ENCODE measurements around the gene RUFY1.

RUFY1 gene

GRCh38 chr5:179559284-179560252, 9.2 kb downstream of the RUFY1 start:
- H3K27ac Mint-ChIP-seq = peak overlapping the region; percentile 81
- peaks cover 29% of the 10 kb centered on the region for H3K4me1 Mint-ChIP-seq (ENCODE audit: low read depth)
- H3K27me3 Mint-ChIP-seq = no peaks in the 10 kb centered on the region
- peak overlapping the region; percentile 78 for H3K4me3 Mint-ChIP-seq
- peak; percentile 83 for DNase-seq
- H3K36me3 Mint-ChIP-seq (ENCODE audit: low read depth) = peaks cover 70% of the 10 kb centered on the region
- H3K9me3 Mint-ChIP-seq = no peaks in the 10 kb centered on the region

DNA sequence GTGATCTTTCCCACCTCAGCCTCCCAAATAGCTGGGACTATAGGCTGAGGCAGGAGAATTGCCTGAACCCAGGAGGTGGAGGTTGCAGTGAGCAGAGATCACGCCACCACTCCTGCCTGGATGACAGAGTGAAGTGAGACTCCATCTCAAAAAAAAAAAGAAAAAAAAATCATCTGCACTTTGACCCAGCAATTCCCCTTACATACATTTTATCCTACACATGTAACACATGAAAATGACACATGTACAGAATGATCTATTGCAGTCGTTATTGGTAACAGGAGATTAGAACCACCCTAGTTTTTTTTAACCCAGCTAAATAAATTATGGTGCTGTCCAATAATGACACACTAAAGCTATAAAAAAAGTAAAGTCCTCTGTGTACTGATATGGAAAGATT, 14.2 kb downstream of the RUFY1 start:
- no peak overlapping the region for H3K27ac Mint-ChIP-seq
- no peak overlapping the region for H3K4me3 Mint-ChIP-seq

DNA sequence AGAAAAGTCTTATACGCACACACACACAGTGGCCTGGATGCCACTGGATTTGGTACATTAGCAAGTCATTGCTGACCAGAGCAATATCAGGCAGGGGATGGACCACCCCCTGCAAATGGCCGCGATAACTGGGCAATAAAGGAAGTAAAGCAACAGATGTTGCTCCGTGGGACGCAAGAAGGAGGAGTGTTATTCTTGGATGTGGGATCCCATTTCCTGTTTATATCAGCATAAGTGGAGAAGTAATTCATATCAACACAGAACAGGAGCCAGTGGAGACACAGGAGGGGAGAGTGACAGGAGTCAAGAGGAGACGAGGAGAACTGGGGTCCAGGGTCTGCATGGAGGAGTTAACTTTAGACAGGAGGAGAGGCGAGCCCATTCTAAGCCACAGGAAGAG, 18.4 kb downstream of the RUFY1 start:
- Mint-ChIP-seq H3K27ac (peak overlapping the region; percentile 10), H3K4me3 (no peak overlapping the region), H3K9me3 (no peaks in the 10 kb centered on the region), H3K27me3 (no peaks in the 10 kb centered on the region), H3K4me1 (ENCODE audit: low read depth) (no peaks in the 10 kb centered on the region), H3K36me3 (ENCODE audit: low read depth) (peaks cover 77% of the 10 kb centered on the region)
- DNase-seq = no peak

More for the DNA sequence above, 14.2 kb downstream of the RUFY1 start:
- peaks cover 3% of the 10 kb centered on the region for H3K4me1 Mint-ChIP-seq (ENCODE audit: low read depth)
- H3K36me3 Mint-ChIP-seq (ENCODE audit: low read depth) = peaks cover 73% of the 10 kb centered on the region
- DNase-seq = no peak
- H3K9me3 Mint-ChIP-seq = no peaks in the 10 kb centered on the region
- no peaks in the 10 kb centered on the region for H3K27me3 Mint-ChIP-seq

- Mint-ChIP-seq H3K4me3 (no peak overlapping the region), H3K27me3 (no peaks in the 10 kb centered on the region), H3K9me3 (no peaks in the 10 kb centered on the region), H3K36me3 (ENCODE audit: low read depth) (peaks cover 79% of the 10 kb centered on the region), H3K4me1 (ENCODE audit: low read depth) (no peaks in the 10 kb centered on the region), H3K27ac (peak overlapping the region; percentile 60)
- DNase-seq = no peak
Measured at GRCh38 chr5:179572386-179572785, 22.0 kb downstream of the RUFY1 start.

DNA sequence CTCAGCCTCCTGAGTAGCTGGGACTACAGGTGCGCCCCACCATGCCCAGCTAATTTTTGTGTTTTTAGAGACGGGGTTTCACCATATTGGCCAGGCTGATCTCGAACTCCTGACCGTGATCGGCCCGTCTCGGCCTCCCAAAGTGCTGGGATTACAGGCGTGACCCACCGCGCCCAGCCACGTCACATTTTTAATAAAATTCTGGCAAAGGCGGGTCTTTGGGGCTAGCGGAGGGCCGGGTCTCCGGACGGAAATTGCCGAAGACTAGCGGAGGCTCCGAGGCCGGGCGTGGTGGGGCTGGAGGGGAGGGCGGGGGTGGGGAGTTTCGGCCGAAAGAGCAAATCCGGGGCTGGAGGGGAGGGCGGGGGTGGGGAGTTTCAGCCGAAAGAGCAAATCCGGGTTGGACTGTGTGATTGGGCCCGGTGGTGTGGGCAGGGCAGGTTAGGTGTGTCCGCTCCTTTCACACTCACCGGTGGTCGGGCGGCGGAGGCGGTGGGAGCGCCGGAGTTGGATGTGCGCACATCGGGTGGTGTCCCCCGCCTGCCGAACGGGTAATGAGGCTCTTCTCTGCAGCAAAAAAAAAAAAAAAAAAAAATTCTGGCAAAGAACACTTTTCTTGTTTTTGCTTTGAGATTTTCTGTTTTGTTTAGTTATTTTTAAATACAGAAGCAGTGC, 27.1 kb downstream of the RUFY1 start:
- Mint-ChIP-seq H3K27ac (no peak overlapping the region), H3K27me3 (no peaks in the 10 kb centered on the region), H3K9me3 (no peaks in the 10 kb centered on the region), H3K4me3 (no peak overlapping the region), H3K4me1 (ENCODE audit: low read depth) (no peaks in the 10 kb centered on the region), H3K36me3 (ENCODE audit: low read depth) (peaks cover 77% of the 10 kb centered on the region)
- DNase-seq = no peak

DNA sequence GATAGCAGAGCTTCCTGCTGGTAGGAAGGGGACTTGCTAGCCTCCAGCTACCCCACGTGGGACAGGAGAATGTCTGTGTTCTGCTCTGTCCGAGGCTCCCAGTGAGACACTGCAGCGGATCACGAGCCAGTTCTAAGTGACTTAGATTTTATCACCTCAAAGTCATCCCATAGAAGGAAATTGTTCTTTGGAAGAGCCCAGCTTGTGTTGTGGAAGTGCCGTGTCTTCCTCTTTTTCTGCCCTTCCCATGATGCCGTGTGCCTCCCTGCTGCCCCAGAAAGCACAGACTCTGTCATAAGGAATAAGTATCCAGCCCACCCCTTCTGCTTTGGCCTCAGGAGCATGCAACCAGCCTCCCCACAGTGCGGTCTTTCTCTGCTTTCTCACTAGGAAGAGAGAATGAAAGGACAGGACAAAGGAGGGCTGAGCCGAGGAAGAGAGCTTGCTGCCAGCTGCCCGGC, 35.6 kb downstream of the RUFY1 start:
- Mint-ChIP-seq H3K9me3 (no peaks in the 10 kb centered on the region), H3K27me3 (no peaks in the 10 kb centered on the region), H3K4me1 (ENCODE audit: low read depth) (no peaks in the 10 kb centered on the region), H3K27ac (peak overlapping the region; percentile 47), H3K4me3 (no peak overlapping the region), H3K36me3 (ENCODE audit: low read depth) (peaks cover 76% of the 10 kb centered on the region)
- no peak for DNase-seq

DNA sequence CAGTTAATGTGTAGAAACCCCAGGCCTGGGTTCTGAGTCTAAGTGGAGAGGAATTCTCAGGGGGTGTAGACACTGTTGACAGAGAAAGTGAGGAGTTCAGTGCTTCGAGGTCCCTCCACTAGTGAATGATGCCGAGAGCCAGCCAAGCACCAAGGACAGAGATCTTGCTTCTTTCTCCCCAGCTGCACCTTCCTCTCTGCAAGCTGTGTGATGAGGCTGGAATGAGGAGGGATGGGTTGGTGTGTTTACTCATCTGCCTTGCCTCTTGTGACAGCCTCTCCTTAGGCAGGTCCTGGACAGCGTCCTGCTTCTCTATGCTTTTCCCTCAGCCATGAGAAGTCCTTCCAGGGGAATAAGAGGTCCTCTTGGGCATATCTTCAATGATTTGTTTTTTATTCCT, 37.8 kb downstream of the RUFY1 start:
- H3K27ac Mint-ChIP-seq = peak overlapping the region; percentile 66
- peaks cover 83% of the 10 kb centered on the region for H3K36me3 Mint-ChIP-seq (ENCODE audit: low read depth)
- no peaks in the 10 kb centered on the region for H3K27me3 Mint-ChIP-seq
- H3K4me3 Mint-ChIP-seq = no peak overlapping the region
- H3K9me3 Mint-ChIP-seq = no peaks in the 10 kb centered on the region
- no peaks in the 10 kb centered on the region for H3K4me1 Mint-ChIP-seq (ENCODE audit: low read depth)
- no peak for DNase-seq

- Mint-ChIP-seq H3K4me3 (no peak overlapping the region), H3K9me3 (no peaks in the 10 kb centered on the region), H3K36me3 (ENCODE audit: low read depth) (peaks cover 91% of the 10 kb centered on the region), H3K4me1 (ENCODE audit: low read depth) (no peaks in the 10 kb centered on the region), H3K27me3 (no peaks in the 10 kb centered on the region), H3K27ac (peak overlapping the region; percentile 26)
- no peak for DNase-seq
Measured at GRCh38 chr5:179595916-179596315, 45.6 kb downstream of the RUFY1 start.

- no peak overlapping the region for H3K4me3 Mint-ChIP-seq
- no peaks in the 10 kb centered on the region for H3K4me1 Mint-ChIP-seq (ENCODE audit: low read depth)
- H3K36me3 Mint-ChIP-seq (ENCODE audit: low read depth) = peaks cover 89% of the 10 kb centered on the region
- no peaks in the 10 kb centered on the region for H3K27me3 Mint-ChIP-seq
- no peaks in the 10 kb centered on the region for H3K9me3 Mint-ChIP-seq
- no peak for DNase-seq
- H3K27ac Mint-ChIP-seq = peak overlapping the region; percentile 26
Measured at GRCh38 chr5:179596421-179596820, 46.1 kb downstream of the RUFY1 start.

DNA sequence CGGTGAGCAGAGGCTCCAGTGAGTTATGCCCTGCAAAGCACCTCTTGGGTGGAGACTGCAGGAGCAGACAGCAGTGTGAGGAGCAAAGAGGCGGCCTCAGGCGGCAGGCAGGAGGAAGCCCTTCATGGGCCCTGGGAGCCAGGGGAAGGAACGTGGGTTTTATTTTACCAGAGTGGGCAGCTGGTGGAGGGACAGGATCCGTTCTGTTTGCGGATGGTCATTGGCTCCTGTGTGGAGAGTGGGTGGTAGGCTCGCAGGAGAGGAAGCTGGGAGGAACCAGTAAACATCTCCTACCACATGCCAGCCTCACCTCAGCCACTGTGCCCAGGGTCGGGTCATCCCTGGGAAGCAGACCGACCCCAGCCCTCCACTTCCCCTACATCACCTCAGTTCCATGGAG, 48.7 kb downstream of the RUFY1 start:
- Mint-ChIP-seq H3K36me3 (ENCODE audit: low read depth) (peaks cover 85% of the 10 kb centered on the region), H3K9me3 (no peaks in the 10 kb centered on the region), H3K27me3 (no peaks in the 10 kb centered on the region), H3K27ac (peak overlapping the region; percentile 69), H3K4me3 (no peak overlapping the region), H3K4me1 (ENCODE audit: low read depth) (no peaks in the 10 kb centered on the region)
- DNase-seq = no peak

DNA sequence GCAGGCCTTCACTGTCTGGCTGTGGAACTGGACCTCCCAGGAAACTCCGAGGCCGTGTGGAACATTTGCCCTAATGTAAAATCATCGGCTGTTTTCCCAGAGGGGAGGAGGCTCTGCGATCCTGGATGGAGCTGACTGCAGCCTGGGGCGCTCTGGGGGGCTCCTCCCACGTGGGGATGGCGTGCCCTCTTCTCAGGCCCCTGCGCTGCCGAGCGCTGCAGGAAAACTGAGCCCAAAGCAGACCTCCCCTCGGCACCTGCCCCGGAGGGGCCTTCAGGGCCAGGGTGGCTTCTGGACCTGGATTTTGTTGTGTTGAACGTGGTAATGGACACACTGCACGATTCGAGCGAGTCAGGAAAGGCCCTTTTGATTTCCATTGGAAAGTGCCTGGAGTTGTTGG, 49.2 kb downstream of the RUFY1 start:
- H3K27ac Mint-ChIP-seq = no peak overlapping the region
- DNase-seq = no peak
- H3K4me1 Mint-ChIP-seq (ENCODE audit: low read depth) = no peaks in the 10 kb centered on the region
- peaks cover 86% of the 10 kb centered on the region for H3K36me3 Mint-ChIP-seq (ENCODE audit: low read depth)
- no peak overlapping the region for H3K4me3 Mint-ChIP-seq
- no peaks in the 10 kb centered on the region for H3K9me3 Mint-ChIP-seq
- no peaks in the 10 kb centered on the region for H3K27me3 Mint-ChIP-seq

DNA sequence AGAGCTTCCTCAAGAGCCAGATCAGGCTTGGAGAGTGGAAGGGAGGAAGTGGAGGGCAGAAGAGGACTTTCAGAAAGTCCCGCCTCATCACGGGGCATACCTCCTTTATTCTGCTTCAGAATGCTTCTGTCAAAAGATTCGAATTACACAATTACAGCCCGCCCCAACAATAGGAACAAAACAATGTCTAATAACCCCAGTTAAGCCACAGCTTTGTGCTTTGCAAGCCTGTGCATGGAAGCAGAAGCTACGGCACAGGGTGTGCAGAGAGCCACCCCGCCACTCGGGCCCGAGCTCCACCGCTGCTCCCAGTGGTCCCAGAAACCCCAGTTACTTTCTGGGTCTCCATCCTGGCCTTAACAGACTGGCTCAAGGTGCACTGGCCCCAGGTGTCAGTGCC, 49.6 kb downstream of the RUFY1 start:
- no peaks in the 10 kb centered on the region for H3K9me3 Mint-ChIP-seq
- H3K27ac Mint-ChIP-seq = peak overlapping the region; percentile 14
- H3K27me3 Mint-ChIP-seq = no peaks in the 10 kb centered on the region
- no peak for DNase-seq
- H3K4me1 Mint-ChIP-seq (ENCODE audit: low read depth) = no peaks in the 10 kb centered on the region
- no peak overlapping the region for H3K4me3 Mint-ChIP-seq
- H3K36me3 Mint-ChIP-seq (ENCODE audit: low read depth) = peaks cover 85% of the 10 kb centered on the region

- Mint-ChIP-seq H3K27ac (no peak overlapping the region), H3K4me1 (ENCODE audit: low read depth) (no peaks in the 10 kb centered on the region), H3K27me3 (no peaks in the 10 kb centered on the region), H3K36me3 (ENCODE audit: low read depth) (peaks cover 87% of the 10 kb centered on the region), H3K4me3 (no peak overlapping the region), H3K9me3 (no peaks in the 10 kb centered on the region)
- DNase-seq = no peak
Measured at GRCh38 chr5:179601871-179602625, 51.7 kb downstream of the RUFY1 start.

DNA sequence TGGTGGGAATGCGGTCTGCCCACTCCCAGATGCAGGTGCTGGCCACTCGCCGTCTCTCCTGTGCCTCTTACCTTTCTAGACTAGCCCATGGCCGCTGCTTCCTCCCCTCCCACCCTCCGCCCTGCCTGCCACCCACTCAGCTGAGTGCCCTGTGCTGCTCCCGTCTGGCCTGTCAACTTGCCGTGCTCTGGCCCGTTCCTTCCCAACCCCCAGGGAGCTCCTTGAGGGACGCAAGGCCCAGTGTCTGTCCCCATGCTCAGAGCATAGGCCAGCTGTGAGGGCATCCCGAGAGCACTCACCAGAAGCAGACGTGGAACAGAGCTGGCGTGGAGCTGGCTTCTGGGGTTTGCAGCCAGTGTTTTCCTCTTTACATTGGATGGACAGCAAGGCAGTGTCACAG, 53.0 kb downstream of the RUFY1 start:
- Mint-ChIP-seq H3K27me3 (no peaks in the 10 kb centered on the region), H3K9me3 (no peaks in the 10 kb centered on the region), H3K27ac (peak overlapping the region; percentile 37), H3K36me3 (ENCODE audit: low read depth) (peaks cover 90% of the 10 kb centered on the region), H3K4me3 (no peak overlapping the region), H3K4me1 (ENCODE audit: low read depth) (peaks cover 3% of the 10 kb centered on the region)
- no peak for DNase-seq
